SU-DHL-6 (cell line): ENCODE measurements around the gene ZYG11B.

Source experiments
- CTCF ChIP-seq: fragments of 200-600 bp; sonication (generic); IDR thresholded peaks from one replicate; pipeline ENCODE4 v1.5.1; 2017; ENCODE audit warnings: antibody characterized with exemption, mild to moderate bottlenecking, low read length, moderate library complexity; ENCODE audit not compliant: insufficient read depth, poor library complexity, severe bottlenecking
- EZH2phosphoT487 ChIP-seq: fragments of 200-600 bp; sonication (generic), shearing (Covaris generic); conservative IDR thresholded peaks from 2 replicates; pipeline ENCODE4 v1.6.1; 2018; ENCODE audit warnings: mild to moderate bottlenecking, antibody characterized with exemption, low read length, moderate library complexity, mixed read lengths

GRCh38 chr1:52680353-52680752, 45.9 kb upstream of the ZYG11B start:
- TF ChIP-seq CTCF (no peak), EZH2phosphoT487 (no peak)
